ENCODE data around the gene FAM234A.
A peak's percentile ranks its signal among the peaks of the same experiment; 100 is the strongest.
"Not testable (repeated sequence)": the region's sequence is repeated elsewhere in the genome, so short reads cannot be mapped to it uniquely, and the experiment has no call there.

Gene FAM234A

DNA sequence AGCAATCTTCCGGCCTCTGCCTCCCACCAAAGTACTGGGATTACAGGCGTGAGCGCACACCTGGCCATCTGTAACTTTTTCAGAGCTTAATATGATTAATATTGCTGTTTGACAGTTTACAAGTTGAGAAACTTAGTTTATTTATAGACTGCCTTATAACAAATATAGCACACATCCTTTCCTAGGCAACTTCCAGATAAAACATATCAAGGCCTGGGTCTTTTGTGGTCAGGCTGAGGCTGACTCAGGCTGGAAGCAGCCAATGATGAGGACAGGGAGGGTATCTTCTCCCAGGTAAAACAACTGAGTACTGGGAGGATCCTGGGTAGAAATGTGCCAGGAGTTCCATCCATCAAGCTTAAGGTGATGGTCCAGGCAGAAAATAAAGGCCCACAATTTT lies 21.6 kb upstream of the FAM234A start:
- DNase-seq (ENCODE audit: low read depth), result no peak
- TF ChIP-seq, protein P1, sequence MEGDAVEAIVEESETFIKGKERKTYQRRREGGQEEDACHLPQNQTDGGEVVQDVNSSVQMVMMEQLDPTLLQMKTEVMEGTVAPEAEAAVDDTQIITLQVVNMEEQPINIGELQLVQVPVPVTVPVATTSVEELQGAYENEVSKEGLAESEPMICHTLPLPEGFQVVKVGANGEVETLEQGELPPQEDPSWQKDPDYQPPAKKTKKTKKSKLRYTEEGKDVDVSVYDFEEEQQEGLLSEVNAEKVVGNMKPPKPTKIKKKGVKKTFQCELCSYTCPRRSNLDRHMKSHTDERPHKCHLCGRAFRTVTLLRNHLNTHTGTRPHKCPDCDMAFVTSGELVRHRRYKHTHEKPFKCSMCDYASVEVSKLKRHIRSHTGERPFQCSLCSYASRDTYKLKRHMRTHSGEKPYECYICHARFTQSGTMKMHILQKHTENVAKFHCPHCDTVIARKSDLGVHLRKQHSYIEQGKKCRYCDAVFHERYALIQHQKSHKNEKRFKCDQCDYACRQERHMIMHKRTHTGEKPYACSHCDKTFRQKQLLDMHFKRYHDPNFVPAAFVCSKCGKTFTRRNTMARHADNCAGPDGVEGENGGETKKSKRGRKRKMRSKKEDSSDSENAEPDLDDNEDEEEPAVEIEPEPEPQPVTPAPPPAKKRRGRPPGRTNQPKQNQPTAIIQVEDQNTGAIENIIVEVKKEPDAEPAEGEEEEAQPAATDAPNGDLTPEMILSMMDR (IDR thresholded peaks at IDR 0.05; ENCODE audit: low read depth, low read length, missing control alignments), result no peak
- H3K4me3 ChIP-seq (ENCODE audit: low read depth, low read length), result no peak overlapping the region
- in situ Hi-C loops (cut with HindIII; ENCODE audit: low sequenced_read_pairs), result no loop called here

DNA sequence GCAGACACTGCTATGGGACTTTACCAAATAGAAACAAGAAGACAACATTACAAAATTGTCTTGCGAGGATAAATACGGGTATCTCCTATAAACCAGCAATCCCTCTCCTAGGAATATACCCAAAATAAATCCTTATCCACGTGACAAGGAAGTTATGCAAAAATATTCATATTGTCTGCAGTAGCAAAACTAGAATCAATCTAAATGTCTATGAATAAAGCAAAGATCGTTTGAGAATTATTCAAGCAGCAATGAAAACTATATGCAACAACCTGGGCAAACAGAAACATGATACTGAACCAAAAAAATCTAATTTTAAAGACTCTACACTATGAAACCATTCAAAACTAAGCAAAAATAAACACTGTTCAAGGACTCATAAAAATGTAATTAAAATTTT lies 14.6 kb upstream of the FAM234A start:
- in situ Hi-C loops (cut with HindIII; ENCODE audit: low sequenced_read_pairs), result no loop called here
- no peak overlapping the region for H3K4me3 ChIP-seq (ENCODE audit: low read depth, low read length)
- DNase-seq (ENCODE audit: low read depth), result no peak
- TF ChIP-seq, protein P1 (IDR thresholded peaks at IDR 0.05; ENCODE audit: low read depth, low read length, missing control alignments), result no peak

DNA sequence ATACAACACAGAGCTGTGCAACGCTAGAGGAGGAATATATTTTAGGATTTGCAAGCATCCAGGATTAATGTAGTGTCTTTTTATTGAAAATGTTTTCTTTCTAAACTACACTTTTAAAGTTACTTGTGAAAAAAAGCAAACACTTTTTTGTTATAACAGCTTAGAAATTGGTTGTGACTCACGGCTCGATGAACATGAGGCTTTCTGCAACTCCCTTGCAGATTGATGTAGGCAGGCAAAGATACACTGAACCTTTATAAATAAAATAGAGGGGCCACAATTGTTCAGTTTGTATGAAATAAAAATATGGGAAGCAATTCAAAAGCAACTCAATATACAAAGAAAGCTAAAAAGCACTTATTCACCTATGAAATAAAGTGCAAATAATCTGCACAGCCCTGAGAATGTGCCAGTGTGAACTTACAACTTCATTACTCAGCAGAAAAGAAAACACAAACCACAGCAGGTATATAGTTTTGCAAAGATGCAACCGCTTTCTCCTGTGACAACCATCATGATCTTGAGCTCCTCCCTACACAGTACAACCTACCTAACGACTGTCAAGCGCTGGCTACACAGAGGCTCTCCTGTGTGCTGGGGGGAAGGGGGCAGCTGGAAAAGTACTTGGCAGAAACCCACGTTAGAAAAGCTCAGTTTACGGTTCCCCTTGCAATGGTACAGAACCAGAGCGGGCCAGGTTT lies 6.3 kb upstream of the FAM234A start:
- DNase-seq (ENCODE audit: low read depth), result no peak
- in situ Hi-C loops (cut with HindIII; ENCODE audit: low sequenced_read_pairs), result no loop called here
- H3K4me3 ChIP-seq (ENCODE audit: low read depth, low read length), result peak overlapping the region; percentile 97
- TF ChIP-seq, protein P1 (IDR thresholded peaks at IDR 0.05; ENCODE audit: low read depth, low read length, missing control alignments), result no peak

DNA sequence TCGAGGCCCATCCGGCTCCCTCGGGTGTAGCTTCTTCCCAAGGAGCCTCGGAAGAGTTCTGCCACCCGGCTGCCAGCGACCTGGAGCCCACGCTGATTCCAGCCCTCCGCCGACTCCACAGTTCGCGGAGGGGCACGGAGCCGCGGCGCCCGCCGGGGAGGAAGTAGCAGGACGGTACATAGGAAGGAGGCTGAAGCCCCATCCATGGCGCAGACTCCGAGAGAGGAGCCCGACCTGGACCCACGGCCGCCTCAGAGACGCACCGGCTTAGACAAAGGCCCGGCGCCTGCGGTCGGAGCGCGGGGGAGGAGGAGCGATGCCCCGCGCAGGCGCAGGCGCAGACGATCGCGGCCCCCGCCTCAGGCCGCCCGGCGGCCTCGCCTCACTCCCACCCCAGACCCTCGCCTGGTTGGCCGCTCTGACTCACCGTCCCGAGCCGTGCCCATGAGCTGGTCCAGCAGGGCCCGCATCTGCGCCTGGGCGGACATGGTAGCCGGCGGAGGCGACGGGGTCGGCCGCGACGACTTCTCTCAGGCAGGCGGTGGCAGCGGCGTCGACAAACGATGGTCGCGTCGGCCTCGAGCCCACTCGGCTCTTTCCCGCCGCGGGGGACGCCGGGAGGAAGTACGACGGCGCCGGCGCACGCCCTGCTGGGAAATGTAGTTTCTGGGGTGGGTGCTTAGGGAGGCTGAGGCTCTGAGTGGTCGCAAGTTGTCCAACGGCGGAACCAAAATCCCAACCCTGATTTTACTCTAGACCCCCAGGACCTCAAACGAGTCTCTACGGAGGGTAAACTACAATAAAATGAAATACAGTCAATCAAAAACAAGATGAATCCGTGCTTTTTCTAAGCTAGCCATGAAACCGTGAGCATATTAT lies 5.5 kb upstream of the FAM234A start, which contains the start of gene LUC7L:
Gene LUC7L (minus strand): TSS at position 598 of the 879 bp plus-strand sequence. CDS start 110 bp downstream, at position 488.
- TF ChIP-seq, protein P1 (IDR thresholded peaks at IDR 0.05; ENCODE audit: low read depth, low read length, missing control alignments), result no peak
- in situ Hi-C loops (cut with HindIII; ENCODE audit: low sequenced_read_pairs), result no loop called here
- H3K4me3 ChIP-seq (ENCODE audit: low read depth, low read length), result peak within 1 kb of the TSS; percentile 97
- peak; percentile 48 for DNase-seq (ENCODE audit: low read depth)

DNA sequence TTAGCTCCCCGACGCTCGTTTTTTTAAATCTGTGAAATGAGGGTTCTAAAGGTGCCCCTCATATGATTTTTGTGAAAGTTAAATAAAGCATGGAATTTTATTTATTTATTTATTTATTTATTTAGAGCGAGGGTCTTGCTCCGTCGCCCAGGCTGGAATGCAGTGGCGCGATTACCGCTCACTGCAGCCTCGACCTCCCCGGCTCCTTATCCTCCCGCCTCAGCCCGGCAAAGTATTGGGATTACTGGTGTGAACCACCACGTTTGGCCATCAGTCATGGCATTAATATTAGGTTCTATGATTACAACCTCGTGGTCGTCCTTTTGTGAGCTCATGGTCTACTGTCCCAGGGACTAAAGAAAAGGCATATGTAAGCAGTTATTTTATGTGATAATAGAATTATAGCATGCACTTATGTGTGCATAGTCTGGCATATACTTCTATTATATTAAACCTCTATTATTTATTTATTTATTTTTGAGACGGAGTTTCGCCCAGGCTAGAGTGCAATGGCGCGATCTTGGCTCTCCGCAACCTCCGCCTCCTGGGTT lies 4.8 kb upstream of the FAM234A start:
- H3K4me3 ChIP-seq (ENCODE audit: low read depth, low read length), result peak overlapping the region; percentile 97
- TF ChIP-seq, protein P1 (IDR thresholded peaks at IDR 0.05; ENCODE audit: low read depth, low read length, missing control alignments), result no peak
- DNase-seq (ENCODE audit: low read depth), result no peak
- in situ Hi-C loops (cut with HindIII; ENCODE audit: low sequenced_read_pairs), result no loop called here

DNA sequence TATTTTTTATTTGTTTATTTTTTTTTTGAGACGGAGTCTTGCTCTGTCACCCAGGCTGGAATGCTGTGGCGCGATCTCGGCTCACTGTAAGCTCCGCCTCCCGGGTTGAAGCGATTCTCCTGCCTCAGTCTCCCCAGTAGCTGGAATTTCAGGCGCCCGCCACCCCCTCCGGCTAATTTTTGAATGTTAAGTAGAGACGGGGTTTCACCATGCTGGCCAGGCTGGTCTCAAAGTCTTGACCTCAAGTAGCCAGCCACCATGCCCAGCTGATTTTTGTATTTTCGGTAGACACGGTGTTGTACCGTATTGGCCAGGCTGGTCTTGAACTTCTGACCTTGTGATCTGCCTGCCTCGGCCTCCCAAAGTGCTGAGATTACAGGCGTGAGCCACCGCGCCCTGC lies 4.3 kb upstream of the FAM234A start:
- DNase-seq (ENCODE audit: low read depth); in situ Hi-C loops (cut with HindIII; ENCODE audit: low sequenced_read_pairs); H3K4me3 ChIP-seq (ENCODE audit: low read depth, low read length): not testable (repeated sequence)
